Central memory CD8-positive, alpha-beta T cell (primary cell): ENCODE data around the gene SORCS2.
"Not testable (repeated sequence)": the region's sequence is repeated elsewhere in the genome, so short reads cannot be mapped to it uniquely, and the experiment has no call there.

Source experiments
- ATAC-seq: fragments of 150-1000 bp; cut with Tn5 transposase; replicated peaks from 2 replicates; pipeline ENCODE4 v1.10.0; 2022; ENCODE audit warnings: mild to moderate bottlenecking, moderate FRiP score, moderate number of reproducible peaks; ENCODE audit not compliant: poor library complexity, severe bottlenecking; ENCODE audit errors: extremely low read depth
- DNase-seq, 2 donors: peaks; one replicate each; pipeline ENCODE4 v3.0.0; 2021; ENCODE audit warnings: low spot score in 2 of 2
- H3K27ac Mint-ChIP-seq: one replicate; pipeline ENCODE4 v1.8.0; 2022; ENCODE audit warnings: low read depth, mild to moderate bottlenecking, moderate library complexity, mixed read lengths
- H3K27me3 Mint-ChIP-seq: one replicate; pipeline ENCODE4 v1.8.0; 2022; ENCODE audit warnings: mixed read lengths
- H3K36me3 Mint-ChIP-seq: one replicate; pipeline ENCODE4 v1.8.0; 2022; ENCODE audit warnings: mild to moderate bottlenecking, moderate library complexity, mixed read lengths; ENCODE audit not compliant: insufficient read depth
- H3K4me1 Mint-ChIP-seq: one replicate; pipeline ENCODE4 v1.8.0; 2022; ENCODE audit warnings: mixed read lengths
- H3K4me3 Mint-ChIP-seq: one replicate; pipeline ENCODE4 v1.8.0; 2022; ENCODE audit warnings: mild to moderate bottlenecking, moderate library complexity, mixed read lengths
- H3K9me3 Mint-ChIP-seq: one replicate; pipeline ENCODE4 v1.8.0; 2022; ENCODE audit warnings: mixed read lengths

SORCS2 gene

DNA sequence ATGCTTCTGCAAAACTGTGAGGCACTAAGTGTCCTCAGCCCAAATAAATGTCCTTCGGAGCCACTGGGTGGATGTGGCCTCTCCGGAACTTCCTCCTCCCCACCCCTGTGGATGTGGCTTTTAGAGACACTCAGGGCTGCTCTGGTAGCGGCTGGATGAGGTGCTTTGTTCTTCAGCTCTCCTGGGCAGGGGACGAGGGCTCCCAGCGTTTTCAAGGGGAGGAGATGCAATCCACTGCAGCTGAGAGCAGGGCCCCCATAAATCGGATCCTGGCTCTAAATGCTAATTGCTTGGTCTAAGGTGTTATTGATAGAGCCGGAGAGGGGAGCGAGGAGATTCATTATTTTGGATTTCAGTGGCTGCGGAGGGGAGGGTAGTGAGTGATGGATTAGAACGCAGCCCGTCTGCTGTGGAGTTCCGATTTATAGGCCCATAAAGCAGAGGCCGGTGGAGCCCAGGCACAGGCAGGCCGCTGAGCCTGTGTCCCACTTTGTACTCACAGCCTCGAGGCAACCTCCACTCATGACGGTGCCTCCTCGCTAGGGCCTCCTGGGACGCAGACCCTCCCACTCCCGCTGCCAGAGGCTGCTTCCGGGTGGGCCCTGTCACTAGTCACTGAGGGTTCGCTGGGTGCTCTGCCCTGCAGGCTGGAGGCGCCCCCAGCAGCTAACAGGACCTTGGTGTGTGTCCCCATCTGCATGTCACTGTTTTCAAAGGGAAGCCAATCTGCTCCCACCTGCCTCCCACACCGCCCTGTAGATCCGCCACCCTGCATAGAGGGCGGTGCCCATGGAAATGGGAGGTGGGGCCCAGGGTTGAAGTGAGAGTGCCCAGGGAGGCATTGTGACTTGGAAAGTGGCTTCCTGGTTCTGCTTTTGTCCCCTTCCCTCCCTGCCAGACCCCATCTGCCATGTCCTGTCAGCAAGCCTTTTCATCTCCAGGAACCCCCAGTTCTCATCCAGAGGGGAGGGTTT, 377.8 kb downstream of the SORCS2 start:
- Mint-ChIP-seq H3K9me3 (no peaks in the 10 kb centered on the region), H3K36me3 (no peaks in the 10 kb centered on the region), H3K4me3 (no peak overlapping the region), H3K27me3 (peaks cover 11% of the 10 kb centered on the region), H3K4me1 (no peaks in the 10 kb centered on the region), H3K27ac (no peak overlapping the region)
- DNase-seq (no peak), ATAC-seq (no peak)

- Mint-ChIP-seq H3K4me3 (no peak overlapping the region), H3K9me3 (peaks cover 7% of the 10 kb centered on the region), H3K36me3 (peaks cover 1% of the 10 kb centered on the region), H3K27me3 (peaks cover 20% of the 10 kb centered on the region), H3K4me1 (no peaks in the 10 kb centered on the region), H3K27ac (peak overlapping the region; percentile 42)
- ATAC-seq (no peak), DNase-seq (no peak)
Measured at GRCh38 chr4:7571001-7571400, 378.7 kb downstream of the SORCS2 start.

GRCh38 chr4:7571701-7572100, 379.4 kb downstream of the SORCS2 start:
- Mint-ChIP-seq H3K27me3 (peaks cover 25% of the 10 kb centered on the region), H3K9me3 (peaks cover 14% of the 10 kb centered on the region), H3K27ac (peak overlapping the region; percentile 42), H3K4me1 (no peaks in the 10 kb centered on the region), H3K36me3 (peaks cover 1% of the 10 kb centered on the region), H3K4me3 (no peak overlapping the region)
- no peak for ATAC-seq
- no peak for DNase-seq

DNA sequence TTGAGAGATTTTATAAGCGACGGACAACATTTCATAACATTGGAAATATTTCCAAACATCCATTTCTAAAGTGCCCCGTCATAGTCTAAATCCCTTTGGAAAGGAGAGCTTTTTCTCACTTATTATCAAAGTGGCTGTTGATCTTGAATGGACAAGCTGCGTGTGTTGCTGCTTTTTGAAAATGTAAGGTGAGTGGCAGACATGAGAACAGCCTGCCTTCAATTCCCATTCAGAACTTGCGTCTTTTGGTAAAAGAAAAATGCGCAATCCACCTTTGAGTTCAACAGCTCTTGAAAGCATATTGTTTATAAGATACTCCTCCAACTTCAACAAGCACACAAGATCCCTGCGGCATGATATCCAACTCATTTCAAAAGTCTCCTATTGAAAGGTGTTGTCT, 380.6 kb downstream of the SORCS2 start:
- Mint-ChIP-seq H3K27me3 (peaks cover 25% of the 10 kb centered on the region), H3K36me3 (peaks cover 1% of the 10 kb centered on the region), H3K4me3 (no peak overlapping the region), H3K4me1 (no peaks in the 10 kb centered on the region), H3K27ac (no peak overlapping the region), H3K9me3 (peaks cover 21% of the 10 kb centered on the region)
- ATAC-seq, result no peak
- no peak for DNase-seq

GRCh38 chr4:7573576-7574091, 381.3 kb downstream of the SORCS2 start:
- Mint-ChIP-seq H3K27ac (no peak overlapping the region), H3K27me3 (peaks cover 25% of the 10 kb centered on the region), H3K4me3 (no peak overlapping the region), H3K9me3 (peaks cover 21% of the 10 kb centered on the region), H3K36me3 (peaks cover 1% of the 10 kb centered on the region), H3K4me1 (no peaks in the 10 kb centered on the region)
- DNase-seq (no peak), ATAC-seq (no peak)

DNA sequence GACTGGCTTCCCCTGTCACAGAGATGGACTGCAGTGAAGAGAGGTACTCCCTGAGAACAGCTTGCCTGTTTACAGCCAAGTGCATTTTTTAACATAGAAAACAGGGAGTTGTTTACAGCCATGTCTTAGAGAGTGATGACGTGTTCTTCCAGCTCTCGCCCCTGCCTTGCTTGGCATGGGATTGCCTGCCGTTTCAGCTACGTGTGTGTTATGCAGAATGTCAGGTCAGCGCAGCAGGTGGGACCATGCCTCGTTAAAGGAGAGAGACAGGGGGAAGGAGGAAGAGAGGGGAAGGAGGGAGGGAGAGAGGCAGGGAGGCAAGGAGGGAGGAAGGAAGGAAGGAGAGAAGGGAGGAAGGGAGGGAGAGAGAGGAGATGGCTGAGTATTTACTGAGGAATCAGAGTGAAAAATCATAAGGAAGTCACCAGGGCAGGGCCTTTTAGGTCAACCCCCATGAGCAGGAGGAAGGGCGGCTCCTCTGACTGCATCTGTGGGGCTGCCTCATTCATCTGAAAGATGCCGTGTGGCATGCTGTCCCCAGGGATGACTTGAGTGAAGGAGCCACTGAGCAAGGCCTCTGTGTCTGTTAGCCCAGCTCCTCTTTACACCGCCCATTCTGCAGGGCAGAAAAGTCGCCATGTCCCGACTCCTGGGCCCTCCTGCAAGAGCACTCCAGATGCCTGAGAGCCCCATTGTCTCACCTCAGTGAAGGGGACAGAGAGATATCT, 382.1 kb downstream of the SORCS2 start:
- Mint-ChIP-seq H3K27me3 (peaks cover 25% of the 10 kb centered on the region), H3K4me3 (no peak overlapping the region), H3K27ac (no peak overlapping the region), H3K4me1 (no peaks in the 10 kb centered on the region), H3K9me3 (peaks cover 21% of the 10 kb centered on the region), H3K36me3 (peaks cover 1% of the 10 kb centered on the region)
- no peak for DNase-seq
- ATAC-seq, result no peak

DNA sequence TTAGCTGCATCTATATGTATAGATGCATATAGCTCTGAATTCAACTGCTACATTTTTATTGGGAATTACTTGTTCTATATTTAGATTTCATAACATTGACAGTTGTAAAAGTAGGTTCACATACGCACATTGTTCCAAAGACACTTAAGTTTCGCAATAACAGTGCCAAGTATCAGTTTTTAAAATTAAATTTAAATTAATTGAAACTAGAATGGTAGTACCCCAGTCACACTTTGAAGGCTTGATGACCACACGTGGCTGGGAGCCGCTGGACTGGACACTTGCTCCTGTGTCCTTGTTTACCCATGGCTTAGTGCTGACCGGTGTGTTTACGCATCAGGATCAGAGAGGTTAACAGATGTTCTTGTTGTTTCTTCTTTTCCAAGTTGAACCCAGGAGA, 383.1 kb downstream of the SORCS2 start:
- Mint-ChIP-seq H3K9me3 (peaks cover 21% of the 10 kb centered on the region), H3K27me3 (peaks cover 25% of the 10 kb centered on the region), H3K27ac (no peak overlapping the region), H3K36me3 (peaks cover 1% of the 10 kb centered on the region), H3K4me1 (no peaks in the 10 kb centered on the region), H3K4me3 (no peak overlapping the region)
- DNase-seq, result no peak
- ATAC-seq, result no peak

DNA sequence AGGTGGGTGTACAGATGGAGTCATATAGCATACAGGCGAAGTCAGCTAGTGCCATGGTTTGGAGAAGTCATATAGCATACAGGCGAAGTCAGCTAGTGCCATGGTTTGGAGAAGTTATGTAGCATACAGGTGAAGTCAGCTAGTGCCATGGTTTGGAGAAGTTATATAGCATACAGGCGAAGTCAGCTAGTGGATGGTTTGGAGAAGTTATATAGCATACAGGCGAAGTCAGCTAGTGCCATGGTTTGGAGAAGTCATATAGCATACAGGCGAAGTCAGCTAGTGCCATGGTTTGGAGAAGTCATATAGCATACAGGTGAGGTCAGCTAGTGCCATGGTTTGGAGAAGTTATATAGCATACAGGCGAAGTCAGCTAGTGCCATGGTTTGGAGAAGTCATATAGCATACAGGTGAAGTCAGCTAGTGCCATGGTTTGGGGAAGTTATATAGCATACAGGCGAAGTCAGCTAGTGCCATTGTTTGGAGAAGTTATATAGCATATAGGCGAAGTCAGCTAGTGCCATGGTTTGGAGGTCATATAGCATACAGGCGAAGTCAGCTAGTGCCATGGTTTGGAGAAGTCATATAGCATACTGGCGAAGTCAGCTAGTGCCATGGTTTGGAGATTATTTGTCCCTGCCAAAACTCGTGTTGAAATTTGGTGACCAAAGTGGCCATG, 385.2 kb downstream of the SORCS2 start:
- not testable (repeated sequence) for H3K4me3 Mint-ChIP-seq, ATAC-seq, H3K4me1 Mint-ChIP-seq, H3K27ac Mint-ChIP-seq, DNase-seq, H3K36me3 Mint-ChIP-seq
- H3K27me3 Mint-ChIP-seq, result peaks cover 14% of the 10 kb centered on the region
- peaks cover 21% of the 10 kb centered on the region for H3K9me3 Mint-ChIP-seq

DNA sequence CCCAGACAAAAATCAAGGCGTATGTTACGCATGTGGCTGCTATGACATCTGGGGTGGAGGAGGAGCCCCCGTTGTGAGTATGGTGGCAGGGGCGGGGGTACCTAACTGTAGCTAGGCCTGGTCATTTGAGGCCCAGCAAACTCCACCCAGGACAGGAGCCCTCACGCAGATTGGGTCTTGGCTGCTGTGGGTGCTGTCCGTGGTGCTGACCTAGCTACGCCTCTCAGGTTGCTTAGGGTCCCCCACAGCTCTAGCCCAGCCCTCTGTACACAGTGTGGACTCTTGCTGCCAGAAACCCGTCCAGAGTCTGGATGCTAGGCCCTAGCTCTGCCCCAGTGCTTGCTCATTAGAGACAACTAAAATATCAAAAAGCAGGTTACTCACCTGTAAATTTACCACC, 389.1 kb downstream of the SORCS2 start:
- DNase-seq (no peak), ATAC-seq (no peak)
- H3K27ac Mint-ChIP-seq, result no peak overlapping the region

DNA sequence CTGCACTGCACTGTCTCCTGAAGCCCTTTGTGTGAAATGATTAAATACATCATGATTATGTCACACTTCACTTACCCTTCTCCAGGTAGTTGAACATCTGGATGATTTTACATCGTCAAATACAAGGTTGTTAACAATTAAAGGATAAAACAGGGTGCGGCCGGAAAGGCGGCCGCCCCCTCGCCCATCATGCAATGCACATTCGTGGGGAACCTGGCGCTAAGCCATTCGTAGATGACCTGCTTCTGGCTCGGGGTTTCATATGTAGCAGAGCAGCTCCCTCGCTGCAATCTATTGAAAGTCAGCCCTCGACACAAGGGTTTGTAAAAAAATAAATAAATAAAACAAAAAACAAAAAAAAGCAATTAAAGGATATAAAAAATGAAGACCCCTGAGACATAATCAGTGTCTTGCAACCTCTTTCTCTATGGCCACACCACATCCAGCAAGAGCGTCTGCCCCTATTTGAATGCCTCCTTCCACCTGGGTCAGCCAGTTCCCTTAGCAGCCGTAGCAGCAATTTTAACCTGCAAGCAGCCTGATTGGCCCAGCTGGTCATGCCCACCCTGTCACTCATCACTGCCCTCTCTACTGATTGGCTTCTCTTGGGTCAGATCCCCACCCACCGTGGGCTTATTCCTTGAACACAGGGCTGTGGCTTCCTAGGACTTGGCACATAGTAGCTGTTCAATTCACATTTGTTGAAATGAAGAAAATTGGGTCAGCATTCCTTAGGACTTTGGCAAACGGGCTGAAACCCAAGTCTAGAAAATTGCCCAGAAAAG, 390.2 kb downstream of the SORCS2 start:
- DNase-seq, result no peak
- Mint-ChIP-seq H3K9me3 (peaks cover 7% of the 10 kb centered on the region), H3K4me3 (no peak overlapping the region), H3K4me1 (no peaks in the 10 kb centered on the region), H3K36me3 (no peaks in the 10 kb centered on the region), H3K27me3 (peaks cover 9% of the 10 kb centered on the region), H3K27ac (no peak overlapping the region)
- no peak for ATAC-seq

More for the DNA sequence above, 389.1 kb downstream of the SORCS2 start:
- H3K36me3 Mint-ChIP-seq, result no peaks in the 10 kb centered on the region
- no peak overlapping the region for H3K4me3 Mint-ChIP-seq
- H3K27me3 Mint-ChIP-seq, result peaks cover 1% of the 10 kb centered on the region
- no peaks in the 10 kb centered on the region for H3K4me1 Mint-ChIP-seq
- H3K9me3 Mint-ChIP-seq, result peaks cover 12% of the 10 kb centered on the region

DNA sequence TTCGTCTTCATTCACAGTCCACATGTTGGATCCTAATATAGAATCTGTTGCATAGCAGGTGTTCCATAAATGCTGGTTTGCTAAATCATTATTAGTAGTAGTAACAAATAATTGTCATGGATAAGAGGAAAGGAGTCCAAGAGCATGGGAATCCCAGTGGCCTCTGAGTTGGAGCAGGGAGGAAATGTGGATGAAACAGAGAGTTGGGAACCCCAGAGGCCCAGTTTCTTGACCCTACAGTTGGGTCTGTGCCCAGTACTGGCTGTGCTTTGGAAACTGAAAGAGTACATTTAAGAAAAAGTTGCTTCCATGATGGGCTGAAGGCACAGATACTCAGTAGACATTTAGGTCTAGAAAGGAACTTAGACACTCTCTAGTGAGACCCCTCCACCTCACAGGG, 391.8 kb downstream of the SORCS2 start:
- DNase-seq (no peak), ATAC-seq (no peak)
- H3K9me3 Mint-ChIP-seq, result peaks cover 7% of the 10 kb centered on the region
- no peaks in the 10 kb centered on the region for H3K4me1 Mint-ChIP-seq
- H3K36me3 Mint-ChIP-seq, result no peaks in the 10 kb centered on the region
- H3K27ac Mint-ChIP-seq, result no peak overlapping the region
- H3K27me3 Mint-ChIP-seq, result peaks cover 17% of the 10 kb centered on the region
- no peak overlapping the region for H3K4me3 Mint-ChIP-seq
